Endometrium (tissue), 2 donors: ENCODE results near the gene GRID2IP.

Source experiments
- FAIRE-seq: peaks from 2 replicates; lab custom pipeline; 2012; peaks lifted over from hg19 to GRCh38; lab: Jason Lieb, UNC
- donor health status: control.
- donor health status: control.

Gene GRID2IP

GRCh38 chr7:6447581-6448199, 103.6 kb downstream of the GRID2IP start, which contains the start of gene DAGLB:
TSS of gene DAGLB (minus strand) at chr7:6447954. CDS start at chr7:6447842, 112 bp downstream.
- peak; percentile 23 for FAIRE-seq
